Epithelial cell of proximal tubule (primary cell): ENCODE data around the gene NUDC. TPM values are rescaled to one million over a fixed set of nuclear protein-coding genes. Genes with fewer than 3 reads are reported as not detected.
"Not testable (repeated sequence)": the region's sequence is repeated elsewhere in the genome, so short reads cannot be mapped to it uniquely, and the experiment has no call there.

ENCODE experiments used
- DNase-seq: peaks from one replicate; pipeline ENCODE4 v3.0.0-alpha.2; 2011; ENCODE audit warnings: low read depth
- H3K4me3 ChIP-seq: 2 replicates; pipeline ENCODE4 v1.5.1; 2011; ENCODE audit warnings: low read depth, mild to moderate bottlenecking, low read length
- total RNA-seq: library from RNA; depleted of rRNA; stranded (reverse); fragments of >200 nt; gene quantifications from 2 replicates; pipeline ENCODE4 v1.2.3, GENCODE V29; 2015
- TF ChIP-seq, protein P1 (sequence below): conservative IDR thresholded peaks from 2 replicates; pipeline ENCODE4 v1.5.1; 2012; ENCODE audit warnings: low read depth, mild to moderate bottlenecking, low read length

NUDC gene
- total RNA-seq, 1 donor from 2014 or later: 139 TPM

GRCh38 chr1:26986658-26987057, 65.1 kb downstream of the NUDC start:
- DNase-seq: no peak
- TF ChIP-seq, protein P1, sequence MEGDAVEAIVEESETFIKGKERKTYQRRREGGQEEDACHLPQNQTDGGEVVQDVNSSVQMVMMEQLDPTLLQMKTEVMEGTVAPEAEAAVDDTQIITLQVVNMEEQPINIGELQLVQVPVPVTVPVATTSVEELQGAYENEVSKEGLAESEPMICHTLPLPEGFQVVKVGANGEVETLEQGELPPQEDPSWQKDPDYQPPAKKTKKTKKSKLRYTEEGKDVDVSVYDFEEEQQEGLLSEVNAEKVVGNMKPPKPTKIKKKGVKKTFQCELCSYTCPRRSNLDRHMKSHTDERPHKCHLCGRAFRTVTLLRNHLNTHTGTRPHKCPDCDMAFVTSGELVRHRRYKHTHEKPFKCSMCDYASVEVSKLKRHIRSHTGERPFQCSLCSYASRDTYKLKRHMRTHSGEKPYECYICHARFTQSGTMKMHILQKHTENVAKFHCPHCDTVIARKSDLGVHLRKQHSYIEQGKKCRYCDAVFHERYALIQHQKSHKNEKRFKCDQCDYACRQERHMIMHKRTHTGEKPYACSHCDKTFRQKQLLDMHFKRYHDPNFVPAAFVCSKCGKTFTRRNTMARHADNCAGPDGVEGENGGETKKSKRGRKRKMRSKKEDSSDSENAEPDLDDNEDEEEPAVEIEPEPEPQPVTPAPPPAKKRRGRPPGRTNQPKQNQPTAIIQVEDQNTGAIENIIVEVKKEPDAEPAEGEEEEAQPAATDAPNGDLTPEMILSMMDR: no peak
- no peak overlapping the region for H3K4me3 ChIP-seq

DNA sequence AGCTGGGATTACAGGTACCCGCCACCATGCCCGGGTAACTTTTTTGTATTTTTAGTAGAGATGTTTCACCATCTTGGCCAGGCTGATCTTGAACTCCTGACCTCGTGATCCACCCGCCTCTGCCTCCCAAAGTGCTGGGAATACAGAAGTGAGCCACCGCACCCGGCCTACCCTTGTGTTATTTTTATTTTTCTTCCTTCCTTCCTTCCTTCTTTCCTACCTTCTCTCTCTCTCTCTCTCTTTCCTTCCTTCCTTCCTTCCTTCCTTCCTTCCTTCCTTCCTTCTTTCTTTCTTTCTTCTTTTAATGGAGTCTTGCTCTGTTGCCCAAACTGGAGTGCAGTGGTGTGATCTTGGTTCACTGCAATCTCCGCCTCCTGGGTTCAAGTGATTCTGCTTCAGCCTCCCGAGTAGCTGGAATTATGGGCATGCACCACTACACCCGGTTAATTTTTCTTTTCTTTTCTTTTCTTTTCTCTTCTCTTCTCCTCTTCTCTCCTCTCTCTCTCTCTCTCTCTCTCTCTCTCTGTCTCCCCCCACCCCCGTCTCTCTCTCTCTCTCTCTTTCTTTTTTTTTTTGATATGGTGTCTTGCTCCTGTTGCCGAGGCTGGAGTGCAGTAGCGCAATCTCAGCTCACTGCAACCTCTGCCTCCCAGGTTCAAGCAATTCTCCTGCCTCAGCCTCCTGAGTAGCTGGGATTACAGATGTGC, 68.0 kb downstream of the NUDC start:
- H3K4me3 ChIP-seq, DNase-seq: not testable (repeated sequence)

- H3K4me3 ChIP-seq: peak overlapping the region; percentile 17
- TF ChIP-seq, protein P1: no peak
- DNase-seq: no peak
Observed at GRCh38 chr1:26991310-26992116, 70.0 kb downstream of the NUDC start.

DNA sequence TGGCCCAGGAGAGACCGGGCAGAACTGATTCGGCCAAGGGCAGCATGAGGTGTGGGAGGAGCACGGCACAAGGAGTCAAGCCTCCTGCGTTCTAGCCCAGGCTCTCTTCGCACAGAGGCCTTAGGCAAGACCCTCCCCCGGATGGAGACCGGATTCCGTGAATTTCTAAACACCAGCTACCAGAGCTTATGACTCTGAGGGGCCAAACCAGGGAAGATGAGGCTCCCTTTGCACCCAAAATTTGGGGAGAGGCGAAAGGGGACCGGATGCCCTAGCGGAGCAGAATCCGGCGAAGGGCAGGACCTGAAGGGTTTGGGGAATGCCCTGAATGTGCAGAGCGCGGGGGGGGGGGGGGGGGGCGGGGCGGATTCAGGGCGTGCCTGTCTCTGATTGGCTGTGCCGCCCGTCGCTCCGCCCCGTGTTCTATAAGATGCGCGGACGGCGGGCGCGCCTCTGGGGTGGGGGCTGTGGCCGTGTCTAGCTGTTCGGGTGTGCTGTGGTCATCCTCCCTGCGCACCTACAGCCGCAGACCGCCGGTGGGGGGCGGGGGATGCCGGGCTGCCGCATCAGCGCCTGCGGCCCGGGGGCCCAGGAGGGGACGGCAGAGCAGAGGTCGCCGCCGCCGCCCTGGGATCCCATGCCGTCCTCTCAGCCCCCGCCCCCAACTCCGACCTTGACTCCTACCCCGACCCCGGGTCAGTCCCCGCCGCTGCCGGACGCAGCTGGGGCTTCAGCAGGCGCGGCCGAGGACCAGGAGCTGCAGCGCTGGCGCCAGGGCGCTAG, 71.9 kb downstream of the NUDC start, which contains the start of gene TRNP1:
Gene TRNP1, plus strand, starts transcription at position 456 of the 783 bp plus-strand sequence. Its CDS starts 95 bp downstream, at position 551.
- H3K4me3 ChIP-seq: peak within 1 kb of the TSS; percentile 87
- no peak for DNase-seq
- TF ChIP-seq, protein P1: no peak

DNA sequence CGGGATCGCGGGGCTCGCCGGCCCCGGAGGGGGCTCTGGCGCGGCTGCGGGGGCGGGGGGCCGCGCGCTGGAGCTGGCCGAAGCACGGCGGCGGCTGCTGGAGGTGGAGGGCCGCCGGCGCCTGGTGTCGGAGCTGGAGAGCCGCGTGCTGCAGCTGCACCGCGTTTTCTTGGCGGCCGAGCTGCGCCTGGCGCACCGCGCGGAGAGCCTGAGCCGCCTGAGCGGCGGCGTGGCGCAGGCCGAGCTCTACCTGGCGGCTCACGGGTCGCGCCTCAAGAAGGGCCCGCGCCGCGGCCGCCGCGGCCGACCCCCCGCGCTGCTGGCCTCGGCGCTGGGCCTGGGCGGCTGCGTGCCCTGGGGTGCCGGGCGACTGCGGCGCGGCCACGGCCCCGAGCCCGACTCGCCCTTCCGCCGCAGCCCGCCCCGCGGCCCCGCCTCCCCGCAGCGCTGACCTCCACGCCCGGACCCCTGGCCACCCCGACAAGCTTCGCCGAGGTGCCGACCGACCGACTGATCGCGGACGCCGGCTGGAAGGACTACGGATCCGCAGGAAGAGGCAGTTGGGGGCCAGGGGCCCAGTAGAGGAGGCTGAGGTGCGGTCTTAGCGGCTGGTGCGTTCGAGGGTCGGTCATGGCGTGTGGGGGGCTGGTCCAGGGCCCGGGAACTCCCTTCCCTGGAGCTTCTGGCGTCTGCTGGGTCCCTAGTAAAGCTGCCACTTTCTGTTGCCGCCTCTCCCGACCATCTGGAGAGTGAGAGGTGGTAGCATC, 72.7 kb downstream of the NUDC start:
- H3K4me3 ChIP-seq: peak overlapping the region; percentile 87
- no peak for DNase-seq
- TF ChIP-seq, protein P1: no peak

DNA sequence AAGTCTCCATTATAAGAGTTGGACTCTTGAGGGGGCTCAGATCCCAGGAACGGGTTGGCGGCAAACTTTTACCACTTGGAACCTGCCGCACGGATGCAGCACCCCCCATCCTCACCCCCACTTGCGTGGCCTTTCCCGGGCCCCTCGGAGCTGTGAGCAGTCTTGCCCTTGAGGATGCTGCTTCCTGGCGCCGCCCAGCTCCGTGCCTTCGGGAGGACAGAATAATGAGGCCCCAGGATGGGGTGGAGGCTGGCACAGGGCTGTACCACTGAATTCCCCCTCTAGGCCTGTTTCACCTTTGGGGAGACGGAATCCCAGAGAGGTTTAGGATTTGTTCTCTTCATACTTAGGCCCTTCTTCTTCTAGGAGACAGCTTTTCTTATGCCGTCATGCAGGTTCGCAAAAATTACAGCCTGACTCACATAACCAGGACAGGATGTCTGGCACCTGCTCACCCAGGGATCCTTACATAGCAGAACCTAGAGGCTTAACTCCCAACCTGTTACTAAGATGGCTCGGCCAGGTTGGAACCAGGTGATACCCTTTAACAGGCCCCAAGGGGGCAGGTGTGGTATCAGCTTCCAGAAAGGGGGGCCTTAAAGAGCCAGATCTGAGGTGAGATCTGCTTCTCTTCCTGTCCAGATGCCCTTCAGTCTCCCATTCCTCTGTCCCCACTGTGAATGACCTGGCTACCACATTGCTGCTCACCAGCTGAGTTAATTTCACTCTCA, 73.4 kb downstream of the NUDC start:
- TF ChIP-seq, protein P1: no peak
- DNase-seq: no peak
- peak overlapping the region; percentile 87 for H3K4me3 ChIP-seq
